HEK293 (cell line): ENCODE measurements around the gene OLFM2.

ENCODE experiments used
- CTCF ChIP-seq: fragments of 450-650 bp; formaldehyde crosslinking; IDR thresholded peaks from 2 replicates; pipeline ENCODE4 v1.5.1; 2016; ENCODE audit warnings: missing biosample characterization, missing genetic modification characterization
- SETDB1 ChIP-seq: IDR thresholded peaks from one replicate; pipeline ENCODE4 v1.6.1; 2017; ENCODE audit warnings: mild to moderate bottlenecking, low read length, moderate library complexity, mixed read lengths; ENCODE audit not compliant: insufficient read length
- SP3 ChIP-seq: fragments of 450-650 bp; formaldehyde crosslinking; IDR thresholded peaks from 2 replicates; pipeline ENCODE4 v1.5.1; 2016; ENCODE audit warnings: missing biosample characterization, missing genetic modification characterization
- YY2 ChIP-seq: fragments of 450-650 bp; formaldehyde crosslinking; IDR thresholded peaks from 2 replicates; pipeline ENCODE4 v1.5.1; 2016; ENCODE audit warnings: missing biosample characterization, missing genetic modification characterization
- ZBTB49 ChIP-seq: fragments of 450-650 bp; formaldehyde crosslinking; IDR thresholded peaks from 2 replicates; pipeline ENCODE4 v1.5.1; 2016; ENCODE audit warnings: missing biosample characterization, missing genetic modification characterization, low read depth
- ZNF10 ChIP-seq: fragments of 450-650 bp; formaldehyde crosslinking; IDR thresholded peaks from 2 replicates; pipeline ENCODE4 v1.5.1; 2017; ENCODE audit warnings: missing biosample characterization, missing genetic modification characterization
- ZNF133 ChIP-seq: fragments of 450-650 bp; formaldehyde crosslinking; IDR thresholded peaks from 2 replicates; pipeline ENCODE4 v1.5.1; 2016; ENCODE audit warnings: missing biosample characterization, missing genetic modification characterization
- ZNF274 ChIP-seq, 2 experiments: fragments of 200-500 bp in 1 of 2; fragments of 450-650 bp in 1 of 2; sonication (Bioruptor generic) in 1 of 2; formaldehyde crosslinking in 1 of 2; IDR thresholded peaks; 2 replicates each; pipeline versions ENCODE4 v1.5.1 to v1.6.1; 2014 to 2016; ENCODE audit warnings: borderline replicate concordance in 1 of 2, inconsistent platforms in 1 of 2, low read length in 1 of 2, missing biosample characterization in 1 of 2, missing genetic modification characterization in 1 of 2
- ZNF510 ChIP-seq: fragments of 450-650 bp; formaldehyde crosslinking; IDR thresholded peaks from 2 replicates; pipeline ENCODE4 v1.5.1; 2018; ENCODE audit warnings: mild to moderate bottlenecking, missing genetic modification characterization, missing biosample characterization; ENCODE audit not compliant: insufficient replicate concordance
- ZNF600 ChIP-seq: fragments of 450-650 bp; formaldehyde crosslinking; IDR thresholded peaks from 2 replicates; pipeline ENCODE4 v1.5.1; 2016; ENCODE audit warnings: missing biosample characterization, missing genetic modification characterization
- ZNF777 ChIP-seq: fragments of 450-650 bp; formaldehyde crosslinking; IDR thresholded peaks from 2 replicates; pipeline ENCODE4 v1.5.1; 2017; ENCODE audit warnings: missing biosample characterization, missing genetic modification characterization, borderline replicate concordance
- ZSCAN18 ChIP-seq: fragments of 450-650 bp; formaldehyde crosslinking; IDR thresholded peaks from 2 replicates; pipeline ENCODE4 v1.5.1; 2016; ENCODE audit warnings: missing biosample characterization, missing genetic modification characterization
- ZSCAN5A ChIP-seq: fragments of 450-650 bp; formaldehyde crosslinking; IDR thresholded peaks from 2 replicates; pipeline ENCODE4 v1.5.1; 2016; ENCODE audit warnings: missing biosample characterization, missing genetic modification characterization

- TF ChIP-seq ZNF274 (IDR thresholded peaks at IDR 0.05; ENCODE audit: low read length) (no peak), ZNF274 (tag by site-specific recombination; IDR thresholded peaks at IDR 0.05; ENCODE audit: borderline replicate concordance) (no peak), CTCF (tag by site-specific recombination) (no peak), ZNF600 (tag by site-specific recombination) (no peak), SP3 (no peak), ZNF777 (tag by site-specific recombination) (no peak), SETDB1 (no peak), YY2 (no peak), ZNF10 (tag by site-specific recombination) (no peak), ZNF133 (tag by site-specific recombination) (no peak), ZNF510 (tag by site-specific recombination) (no peak), ZSCAN5A (tag by site-specific recombination) (no peak), ZSCAN18 (tag by site-specific recombination) (no peak), ZBTB49 (tag by site-specific recombination) (no peak)
These were observed 64.5 kb downstream of the OLFM2 start for GRCh38 chr19:9871626-9872338.
